CD4-positive, alpha-beta T cell (primary cell): ENCODE data around the gene COL4A3. TPM values are rescaled to one million over a fixed set of nuclear protein-coding genes. Genes with fewer than 3 reads are reported as not detected.

Experiments used
- ATAC-seq: fragments of 200-7000 bp; cut with Tn5 transposase; one replicate; pipeline ENCODE4 v1.10.0; 2022; ENCODE audit warnings: mild to moderate bottlenecking; ENCODE audit not compliant: poor library complexity
- CTCF ChIA-PET: fragments of 350-600 bp; sonication (Branson Sonifier 250); formaldehyde crosslinking; loops from one replicate; lab custom pipeline; 2021; ENCODE audit warnings: antibody characterized with exemption, inconsistent platforms; lab: Charles Lee
- POLR2A ChIA-PET: fragments of 350-600 bp; sonication (Branson Sonifier 250); formaldehyde crosslinking; loops from one replicate; lab custom pipeline; 2021; ENCODE audit warnings: antibody characterized with exemption, inconsistent platforms; lab: Charles Lee
- DNase-seq, 14 experiments: peaks; one replicate each; pipeline ENCODE4 v3.0.0-alpha.2; 2013 to 2020; ENCODE audit warnings: mixed read lengths in 2 of 14
- H3K27ac ChIP-seq, 2 donors: one replicate each; pipeline versions ENCODE4 v1.5.1 to v1.7.0; 2013; ENCODE audit warnings: low read length in 2 of 2, low read depth in 1 of 2, mild to moderate bottlenecking in 1 of 2
- H3K27me3 ChIP-seq, 2 experiments: 1 replicate in 1 of 2; 2 replicates in 1 of 2; pipeline versions ENCODE4 v1.6.1 to v1.7.0; 2013; ENCODE audit warnings: low read length in 2 of 2, control low read depth in 1 of 2, mild to moderate bottlenecking in 1 of 2, moderate library complexity in 1 of 2; ENCODE audit not compliant: insufficient read depth in 2 of 2, control insufficient read depth in 1 of 2
- H3K36me3 ChIP-seq: one replicate; pipeline ENCODE4 v1.6.1; 2013; ENCODE audit warnings: low read length, control low read depth; ENCODE audit not compliant: insufficient read depth
- H3K4me1 ChIP-seq: one replicate; pipeline ENCODE4 v1.6.1; 2013; ENCODE audit warnings: low read length, control low read depth; ENCODE audit not compliant: insufficient read depth
- H3K4me3 ChIP-seq: one replicate; pipeline ENCODE4 v1.5.1; 2013; ENCODE audit warnings: mild to moderate bottlenecking, low read length, moderate library complexity
- H3K9me3 ChIP-seq, 2 experiments: 1 replicate in 1 of 2; 2 replicates in 1 of 2; pipeline versions ENCODE4 v1.6.1 to v1.7.0; 2013; ENCODE audit warnings: low read length in 2 of 2, mild to moderate bottlenecking in 2 of 2, control low read depth in 1 of 2, moderate library complexity in 1 of 2; ENCODE audit not compliant: control insufficient read depth in 1 of 2, insufficient read depth in 1 of 2
- H3K27ac Mint-ChIP-seq: one replicate; pipeline ENCODE4 v1.8.0; 2020; ENCODE audit warnings: mixed read lengths
- H3K27me3 Mint-ChIP-seq: one replicate; pipeline ENCODE4 v1.8.0; 2021; ENCODE audit warnings: mixed read lengths
- H3K36me3 Mint-ChIP-seq: one replicate; pipeline ENCODE4 v1.8.0; 2021; ENCODE audit warnings: low read depth, mixed read lengths
- H3K4me1 Mint-ChIP-seq: one replicate; pipeline ENCODE4 v1.8.0; 2021; ENCODE audit warnings: low read depth, mixed read lengths
- H3K4me3 Mint-ChIP-seq: one replicate; pipeline ENCODE4 v1.8.0; 2020; ENCODE audit warnings: mild to moderate bottlenecking, mixed read lengths
- H3K9me3 Mint-ChIP-seq: one replicate; pipeline ENCODE4 v1.8.0; 2020; ENCODE audit warnings: mixed read lengths
- intact Hi-C, 2 experiments: fragments of 100-400 bp; cut with DNase I in 1 of 2; cut with micrococcal nuclease in 1 of 2; formaldehyde crosslinking; loops; one replicate each; pipeline versions ENCODE4 v1.15.1 to v1.9.0; 2023 to 2025; cut with DNase I, micrococcal nuclease
- total RNA-seq, 174 experiments: library from RNA in 2 of 174; stranded (reverse) in 2 of 174; gene quantifications; one replicate each; pipeline ENCODE4 v1.2.3 and lab custom pipeline; 2021 to 2026
- TF ChIP-seq, protein P1 (sequence below): fragments of 200-600 bp; IDR thresholded peaks from one replicate; pipeline ENCODE4 v1.8.0; 2022; ENCODE audit warnings: antibody characterized with exemption, mild to moderate bottlenecking

COL4A3 gene
- total RNA-seq, 2 experiments from 2014 or later = not detected

GRCh38 chr2:227177592-227178336 is 13.3 kb downstream of the COL4A3 start:
- no peaks in the 10 kb centered on the region for H3K9me3 Mint-ChIP-seq
- H3K9me3 ChIP-seq = no peaks in the 10 kb centered on the region
- POLR2A ChIA-PET = no interaction called here
- no peaks in the 10 kb centered on the region for H3K27me3 ChIP-seq
- H3K27me3 Mint-ChIP-seq = peaks cover 13% of the 10 kb centered on the region
- H3K27ac ChIP-seq = no peak overlapping the region
- TF ChIP-seq, protein P1, sequence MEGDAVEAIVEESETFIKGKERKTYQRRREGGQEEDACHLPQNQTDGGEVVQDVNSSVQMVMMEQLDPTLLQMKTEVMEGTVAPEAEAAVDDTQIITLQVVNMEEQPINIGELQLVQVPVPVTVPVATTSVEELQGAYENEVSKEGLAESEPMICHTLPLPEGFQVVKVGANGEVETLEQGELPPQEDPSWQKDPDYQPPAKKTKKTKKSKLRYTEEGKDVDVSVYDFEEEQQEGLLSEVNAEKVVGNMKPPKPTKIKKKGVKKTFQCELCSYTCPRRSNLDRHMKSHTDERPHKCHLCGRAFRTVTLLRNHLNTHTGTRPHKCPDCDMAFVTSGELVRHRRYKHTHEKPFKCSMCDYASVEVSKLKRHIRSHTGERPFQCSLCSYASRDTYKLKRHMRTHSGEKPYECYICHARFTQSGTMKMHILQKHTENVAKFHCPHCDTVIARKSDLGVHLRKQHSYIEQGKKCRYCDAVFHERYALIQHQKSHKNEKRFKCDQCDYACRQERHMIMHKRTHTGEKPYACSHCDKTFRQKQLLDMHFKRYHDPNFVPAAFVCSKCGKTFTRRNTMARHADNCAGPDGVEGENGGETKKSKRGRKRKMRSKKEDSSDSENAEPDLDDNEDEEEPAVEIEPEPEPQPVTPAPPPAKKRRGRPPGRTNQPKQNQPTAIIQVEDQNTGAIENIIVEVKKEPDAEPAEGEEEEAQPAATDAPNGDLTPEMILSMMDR = no peak
- H3K27ac Mint-ChIP-seq = no peak overlapping the region
- no peak for ATAC-seq
- CTCF ChIA-PET = no interaction called here
- no peak overlapping the region for H3K4me3 Mint-ChIP-seq
- no peaks in the 10 kb centered on the region for H3K4me1 Mint-ChIP-seq
- H3K4me1 ChIP-seq = no peaks in the 10 kb centered on the region
- no peak overlapping the region for H3K4me3 ChIP-seq
- H3K36me3 Mint-ChIP-seq = no peaks in the 10 kb centered on the region
- intact Hi-C loops = no loop called here
- no peaks in the 10 kb centered on the region for H3K36me3 ChIP-seq
- DNase-seq = no peak

DNA sequence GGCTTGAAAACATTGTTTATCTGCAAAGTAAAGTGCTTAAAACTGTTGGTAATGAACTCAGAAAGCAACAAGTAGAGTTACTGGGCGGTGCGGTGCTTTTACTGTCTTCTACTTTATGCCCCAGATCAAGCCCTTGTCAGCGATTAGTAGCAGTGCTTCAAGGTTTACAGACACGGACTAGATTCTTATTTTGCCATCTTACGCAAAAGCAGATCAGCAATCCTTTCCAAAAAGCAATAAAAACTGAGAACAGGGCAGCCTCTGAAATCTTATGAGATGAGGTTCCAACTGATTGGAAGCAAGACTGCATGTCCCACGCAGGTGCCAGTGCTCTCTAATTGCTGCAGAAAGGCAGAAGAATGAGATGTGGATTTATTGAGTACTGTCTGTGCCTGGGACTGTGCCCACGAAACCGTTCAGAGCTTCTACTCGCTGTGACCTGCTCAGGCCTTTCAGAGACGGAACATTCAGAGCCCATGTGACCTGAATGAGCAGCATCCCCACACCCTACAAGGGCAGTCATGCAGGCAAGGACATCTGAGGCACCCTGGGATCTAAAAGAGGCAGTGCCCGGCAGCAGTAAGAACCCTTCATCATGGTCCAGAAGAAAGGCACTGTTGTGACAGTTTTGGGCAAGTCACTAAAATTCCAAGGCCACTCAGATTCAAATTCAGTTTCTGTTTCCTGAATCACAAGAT is 15.7 kb downstream of the COL4A3 start:
- Histone ChIP-seq H3K27me3 (no peaks in the 10 kb centered on the region), H3K4me1 (no peaks in the 10 kb centered on the region), H3K9me3 (no peaks in the 10 kb centered on the region), H3K36me3 (no peaks in the 10 kb centered on the region), H3K27ac (no peak overlapping the region), H3K4me3 (no peak overlapping the region)
- intact Hi-C loops = no loop called here
- ChIA-PET POLR2A (no interaction called here), CTCF (no interaction called here)
- peaks cover 4% of the 10 kb centered on the region for H3K27me3 Mint-ChIP-seq
- H3K4me3 Mint-ChIP-seq = no peak overlapping the region
- ATAC-seq (no peak), DNase-seq (no peak)
- H3K27ac Mint-ChIP-seq = no peak overlapping the region
- no peaks in the 10 kb centered on the region for H3K4me1 Mint-ChIP-seq
- H3K9me3 Mint-ChIP-seq = no peaks in the 10 kb centered on the region
- TF ChIP-seq, protein P1 = no peak
- no peaks in the 10 kb centered on the region for H3K36me3 Mint-ChIP-seq

DNA sequence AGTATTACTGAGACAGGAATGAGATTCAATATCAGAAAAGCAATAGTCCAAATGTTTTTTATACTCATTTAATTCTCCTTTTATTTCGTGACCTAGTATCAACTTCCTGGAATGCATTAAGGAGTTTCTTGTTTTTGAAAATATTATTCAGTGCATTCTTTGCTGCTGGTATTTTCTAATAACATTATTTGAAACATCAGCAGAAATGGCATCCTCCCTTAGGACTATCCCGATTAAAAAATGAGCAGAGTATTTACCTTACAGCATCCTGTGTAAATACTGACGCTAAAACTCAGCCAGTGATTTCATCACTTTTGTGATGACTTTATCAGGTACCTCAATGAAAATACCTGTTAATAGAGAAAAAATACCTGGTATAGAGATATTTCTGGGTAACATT is 16.3 kb downstream of the COL4A3 start:
- no peaks in the 10 kb centered on the region for H3K27me3 ChIP-seq
- peaks cover 6% of the 10 kb centered on the region for H3K27me3 Mint-ChIP-seq
- no peaks in the 10 kb centered on the region for H3K36me3 ChIP-seq
- no peak overlapping the region for H3K4me3 Mint-ChIP-seq
- no peaks in the 10 kb centered on the region for H3K36me3 Mint-ChIP-seq
- H3K4me1 Mint-ChIP-seq = no peaks in the 10 kb centered on the region
- H3K27ac ChIP-seq = no peak overlapping the region
- POLR2A ChIA-PET = no interaction called here
- H3K4me3 ChIP-seq = no peak overlapping the region
- no peak for ATAC-seq
- H3K9me3 Mint-ChIP-seq = no peaks in the 10 kb centered on the region
- CTCF ChIA-PET = no interaction called here
- H3K4me1 ChIP-seq = no peaks in the 10 kb centered on the region
- TF ChIP-seq, protein P1 = no peak
- no peak for DNase-seq
- H3K9me3 ChIP-seq = no peaks in the 10 kb centered on the region
- no peak overlapping the region for H3K27ac Mint-ChIP-seq
- intact Hi-C loops = no loop called here
